WERI-Rb-1 (cell line): ENCODE measurements around the gene GJB2.

ENCODE experiments used
- DNase-seq: peaks from one replicate; pipeline ENCODE4 v3.0.0-alpha.2; 2020
- H3K27ac ChIP-seq: fragments of 250-450 bp; sonication (Bioruptor Pico); 2 replicates; pipeline ENCODE4 v1.5.1; 2020; ENCODE audit warnings: mild to moderate bottlenecking, moderate library complexity
- H3K27me3 ChIP-seq: fragments of 250-450 bp; sonication (Bioruptor Pico); 2 replicates; pipeline ENCODE4 v1.5.1; 2021; ENCODE audit warnings: mild to moderate bottlenecking, low read depth, moderate library complexity; ENCODE audit not compliant: insufficient read depth, severe bottlenecking
- H3K36me3 ChIP-seq: fragments of 250-450 bp; sonication (Bioruptor Pico); 2 replicates; pipeline ENCODE4 v1.5.1; 2020; ENCODE audit warnings: mild to moderate bottlenecking, moderate library complexity
- H3K4me3 ChIP-seq: 2 replicates; pipeline ENCODE4 v1.5.1; 2011; ENCODE audit warnings: low read depth, mild to moderate bottlenecking, control low read depth, low read length
- H3K9me3 ChIP-seq: fragments of 250-450 bp; sonication (Bioruptor Pico); 2 replicates; pipeline ENCODE4 v1.5.1; 2021; ENCODE audit warnings: mild to moderate bottlenecking, moderate library complexity; ENCODE audit not compliant: severe bottlenecking
- TF ChIP-seq, protein P1 (sequence below): IDR thresholded peaks from 2 replicates; pipeline ENCODE4 v1.5.1; 2011; ENCODE audit warnings: low read depth, mild to moderate bottlenecking, control low read depth, inconsistent platforms, low read length

GJB2 gene

GRCh38 chr13:20230913-20231838, 38.4 kb upstream of the GJB2 start:
- peaks cover 97% of the 10 kb centered on the region for H3K27me3 ChIP-seq
- TF ChIP-seq, protein P1, sequence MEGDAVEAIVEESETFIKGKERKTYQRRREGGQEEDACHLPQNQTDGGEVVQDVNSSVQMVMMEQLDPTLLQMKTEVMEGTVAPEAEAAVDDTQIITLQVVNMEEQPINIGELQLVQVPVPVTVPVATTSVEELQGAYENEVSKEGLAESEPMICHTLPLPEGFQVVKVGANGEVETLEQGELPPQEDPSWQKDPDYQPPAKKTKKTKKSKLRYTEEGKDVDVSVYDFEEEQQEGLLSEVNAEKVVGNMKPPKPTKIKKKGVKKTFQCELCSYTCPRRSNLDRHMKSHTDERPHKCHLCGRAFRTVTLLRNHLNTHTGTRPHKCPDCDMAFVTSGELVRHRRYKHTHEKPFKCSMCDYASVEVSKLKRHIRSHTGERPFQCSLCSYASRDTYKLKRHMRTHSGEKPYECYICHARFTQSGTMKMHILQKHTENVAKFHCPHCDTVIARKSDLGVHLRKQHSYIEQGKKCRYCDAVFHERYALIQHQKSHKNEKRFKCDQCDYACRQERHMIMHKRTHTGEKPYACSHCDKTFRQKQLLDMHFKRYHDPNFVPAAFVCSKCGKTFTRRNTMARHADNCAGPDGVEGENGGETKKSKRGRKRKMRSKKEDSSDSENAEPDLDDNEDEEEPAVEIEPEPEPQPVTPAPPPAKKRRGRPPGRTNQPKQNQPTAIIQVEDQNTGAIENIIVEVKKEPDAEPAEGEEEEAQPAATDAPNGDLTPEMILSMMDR = no peak
- H3K36me3 ChIP-seq = no peaks in the 10 kb centered on the region
- no peak overlapping the region for H3K4me3 ChIP-seq
- peaks cover 9% of the 10 kb centered on the region for H3K9me3 ChIP-seq
- no peak overlapping the region for H3K27ac ChIP-seq
- no peak for DNase-seq

- peaks cover 11% of the 10 kb centered on the region for H3K9me3 ChIP-seq
- H3K36me3 ChIP-seq = no peaks in the 10 kb centered on the region
- no peak for DNase-seq
- H3K4me3 ChIP-seq = no peak overlapping the region
- no peak overlapping the region for H3K27ac ChIP-seq
- TF ChIP-seq, protein P1 = no peak
- peaks cover 99% of the 10 kb centered on the region for H3K27me3 ChIP-seq
These were observed 35.0 kb upstream of the GJB2 start for GRCh38 chr13:20227730-20228129.

DNA sequence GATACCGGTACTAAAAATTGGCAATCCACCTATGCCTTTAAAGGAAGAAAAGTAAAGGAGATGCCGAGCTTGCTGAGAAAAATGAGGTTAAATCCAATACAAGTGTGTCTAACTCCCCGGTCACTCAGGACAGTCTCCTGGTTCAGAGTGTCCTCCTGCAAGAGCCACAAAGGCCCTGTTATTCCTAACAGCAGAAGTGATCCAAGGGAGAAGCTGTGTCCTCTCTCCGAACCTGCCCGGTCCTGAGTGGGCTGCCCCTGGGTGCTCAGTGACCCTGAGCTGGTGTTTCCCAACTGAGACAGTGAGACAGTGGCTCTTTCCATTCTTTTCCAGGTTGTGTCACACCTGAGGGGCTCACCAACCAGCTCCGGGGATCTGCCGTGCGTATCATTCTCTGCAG, 34.5 kb upstream of the GJB2 start:
- TF ChIP-seq, protein P1 = no peak
- peaks cover 99% of the 10 kb centered on the region for H3K27me3 ChIP-seq
- no peak overlapping the region for H3K27ac ChIP-seq
- H3K36me3 ChIP-seq = no peaks in the 10 kb centered on the region
- no peak overlapping the region for H3K4me3 ChIP-seq
- peaks cover 11% of the 10 kb centered on the region for H3K9me3 ChIP-seq
- no peak for DNase-seq

DNA sequence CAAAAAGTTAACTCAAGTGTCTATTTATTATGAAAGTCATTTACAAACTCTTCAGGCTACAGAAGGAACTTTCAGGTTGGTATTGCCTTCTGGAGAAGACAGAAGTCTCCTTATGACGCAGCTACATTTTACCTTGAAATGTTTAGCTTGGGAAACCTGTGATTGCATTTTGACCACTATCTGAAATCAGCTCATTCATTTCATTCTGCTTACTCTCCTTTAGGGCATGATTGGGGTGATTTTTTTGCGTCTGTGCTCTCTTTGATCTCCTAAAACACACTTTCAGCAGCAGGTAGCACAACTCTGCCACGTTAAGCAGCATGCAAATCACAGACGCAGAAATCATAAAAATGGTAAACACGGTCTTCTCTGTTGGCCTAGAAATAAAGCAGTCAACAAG, 29.8 kb upstream of the GJB2 start:
- peaks cover 16% of the 10 kb centered on the region for H3K9me3 ChIP-seq
- H3K27ac ChIP-seq = no peak overlapping the region
- DNase-seq = no peak
- H3K36me3 ChIP-seq = no peaks in the 10 kb centered on the region
- peaks cover 100% of the 10 kb centered on the region for H3K27me3 ChIP-seq
- TF ChIP-seq, protein P1 = no peak
- no peak overlapping the region for H3K4me3 ChIP-seq

DNA sequence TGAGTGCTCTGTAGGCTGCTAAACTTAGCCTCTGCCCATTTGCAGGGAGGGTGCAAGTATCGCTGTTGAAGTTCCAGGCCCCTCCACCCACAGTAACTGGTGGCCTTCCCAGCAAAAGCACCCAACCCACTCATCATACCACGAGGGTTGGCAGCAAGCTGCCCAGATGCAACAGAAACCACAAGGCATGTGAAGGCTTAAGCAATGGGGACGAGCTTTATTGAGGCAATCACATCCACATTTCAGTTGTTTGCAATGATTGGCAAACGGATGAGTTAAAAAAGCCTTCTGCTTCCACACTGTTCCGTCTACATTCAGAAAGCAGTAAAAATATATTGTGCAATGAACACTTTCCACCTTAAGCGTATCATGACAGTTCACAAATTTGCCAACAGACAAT, 29.0 kb upstream of the GJB2 start:
- H3K9me3 ChIP-seq = peaks cover 16% of the 10 kb centered on the region
- H3K27ac ChIP-seq = no peak overlapping the region
- peaks cover 100% of the 10 kb centered on the region for H3K27me3 ChIP-seq
- no peak overlapping the region for H3K4me3 ChIP-seq
- DNase-seq = no peak
- TF ChIP-seq, protein P1 = no peak
- no peaks in the 10 kb centered on the region for H3K36me3 ChIP-seq
